Hematopoietic multipotent progenitor cell (in vitro differentiated cells): ENCODE results near the gene CALM3. TPM values are rescaled to one million over a fixed set of nuclear protein-coding genes. Genes with fewer than 3 reads are reported as not detected.

ENCODE experiments used
- DNase-seq, 3 donors: peaks; one replicate each; pipeline ENCODE4 v3.0.0-alpha.2; 2011 to 2015; ENCODE audit warnings: low read depth in 2 of 3, low spot score in 2 of 3
- total RNA-seq: library from RNA; depleted of rRNA; stranded (reverse); fragments of >200 nt; gene quantifications from one replicate; pipeline ENCODE4 v1.2.3, GENCODE V29; 2012

CALM3 gene
- total RNA-seq, 1 donor, result 76.2 TPM

DNA sequence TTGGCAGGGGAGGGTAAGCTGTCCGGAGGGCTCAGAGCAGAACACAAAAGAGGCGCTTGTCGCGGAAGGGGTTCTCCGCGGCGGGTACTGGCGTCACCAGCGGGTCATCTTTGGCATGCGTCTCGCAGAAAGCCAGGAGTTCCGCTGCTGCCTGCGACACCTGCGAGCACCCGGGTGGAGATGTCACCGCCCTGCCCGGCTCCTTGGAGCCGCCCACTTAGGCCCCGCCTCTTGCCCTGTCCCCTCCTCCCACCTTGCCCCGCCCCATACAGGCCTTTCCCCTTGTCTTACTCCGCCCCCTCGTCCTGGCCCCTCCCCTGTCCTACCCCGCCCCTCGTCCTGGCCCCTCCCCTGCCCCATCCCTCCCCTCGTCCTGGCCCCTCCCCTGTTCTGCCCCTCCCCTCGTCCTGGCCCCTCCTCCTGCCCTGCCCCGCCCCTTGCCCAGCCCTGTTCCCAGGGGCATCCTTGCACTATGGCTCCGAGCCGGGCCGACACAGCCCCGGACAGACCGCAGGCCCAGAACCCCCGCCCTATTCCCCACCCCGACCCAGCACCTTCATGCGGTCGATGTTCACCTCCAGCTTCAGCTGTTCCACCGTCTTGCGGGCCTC lies 33.0 kb downstream of the CALM3 start:
- peak; percentile 88 to 91 (median 91) for DNase-seq

DNA sequence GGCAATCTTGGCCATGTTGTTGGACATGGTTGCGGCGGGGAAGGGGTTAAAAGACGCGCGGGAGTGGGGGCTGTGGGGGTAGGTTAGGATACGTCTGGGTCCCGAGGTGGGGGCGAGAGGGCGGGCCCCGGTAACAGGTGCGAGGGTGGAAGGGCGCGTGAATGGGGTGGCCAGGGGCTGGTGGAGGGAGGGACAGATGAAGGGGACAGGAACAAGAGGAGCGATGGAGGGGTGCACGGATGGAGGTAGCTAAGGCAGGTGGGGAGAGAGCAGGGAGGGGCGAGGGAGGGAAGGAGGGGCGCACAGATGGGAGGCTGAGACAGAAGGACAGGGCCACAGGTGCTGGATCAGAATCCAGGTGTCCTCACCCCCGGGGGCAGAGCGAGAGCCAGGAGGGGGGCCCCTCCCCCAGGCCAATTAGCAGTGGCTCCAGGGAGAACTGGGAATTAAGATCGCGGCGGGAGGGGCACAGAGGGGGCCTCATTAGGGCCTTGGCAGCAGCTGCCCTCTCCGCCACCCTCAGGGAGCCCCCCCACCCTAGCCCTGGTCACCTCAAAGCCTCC lies 33.6 kb downstream of the CALM3 start:
- no peak for DNase-seq

DNA sequence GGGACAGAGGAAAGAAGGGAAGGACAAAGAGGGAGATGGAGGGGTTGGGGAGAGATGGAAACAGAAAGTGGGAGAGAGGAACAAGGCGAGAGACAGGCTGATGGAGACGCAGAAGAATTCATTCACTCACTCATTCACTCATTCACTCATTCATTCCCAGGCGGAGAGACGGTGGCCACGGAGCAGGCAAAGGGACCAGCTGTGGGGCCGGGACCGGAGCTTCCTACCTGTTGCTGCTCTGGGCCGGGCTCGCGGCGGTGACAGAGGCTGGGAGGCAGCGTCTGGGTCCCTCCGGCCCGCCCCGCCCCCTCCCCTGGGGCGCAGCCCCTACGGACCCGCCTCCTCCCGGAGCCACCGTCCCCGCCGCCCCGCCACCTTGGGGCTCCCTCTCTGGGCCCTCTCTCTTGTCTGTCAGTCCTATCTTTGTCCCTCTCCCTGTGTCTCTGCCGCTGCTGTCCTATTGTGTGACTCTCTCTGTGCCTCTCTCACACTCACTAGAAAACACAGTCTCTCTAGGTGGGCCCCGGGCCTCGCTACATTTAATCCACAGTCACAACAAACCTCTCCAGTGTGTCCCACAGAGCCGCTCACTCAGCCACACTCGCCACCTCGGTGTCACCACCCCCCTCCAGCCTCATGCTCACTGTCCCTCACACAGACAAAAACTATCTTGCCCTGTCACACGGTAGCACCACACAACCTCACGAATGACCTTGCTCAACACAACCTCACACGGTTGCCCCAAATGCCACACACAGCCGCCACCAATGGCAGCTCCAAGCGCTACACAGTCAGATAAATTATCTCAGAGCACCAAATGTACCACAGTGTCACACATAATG lies 35.0 kb downstream of the CALM3 start, which contains the start of gene GNG8:
Gene GNG8 (minus strand): TSS at position 283 of the 842 bp plus-strand sequence. CDS start 1,520 bp downstream, outside the sequence.
- peak in 1 of 3 donors; percentile 35 for DNase-seq

DNA sequence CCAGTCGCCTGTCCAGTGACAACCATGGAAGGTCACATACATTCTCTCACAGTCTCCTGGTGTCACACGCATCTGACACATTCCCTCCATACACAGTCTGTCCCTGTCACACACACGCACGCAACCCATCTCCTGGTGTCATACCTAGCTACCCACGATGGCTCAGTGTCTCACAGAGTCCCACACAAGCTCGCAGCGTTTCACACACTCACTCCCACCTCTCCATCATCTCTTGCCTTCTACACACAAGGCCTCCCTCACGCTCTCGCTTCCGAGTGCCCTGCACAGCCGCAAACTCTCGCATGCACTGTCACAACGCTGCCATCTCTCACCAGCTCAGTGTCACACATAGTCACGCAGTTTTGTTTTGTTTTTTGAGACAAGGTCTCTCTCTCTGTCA lies 36.1 kb downstream of the CALM3 start:
- DNase-seq, result no peak

DNA sequence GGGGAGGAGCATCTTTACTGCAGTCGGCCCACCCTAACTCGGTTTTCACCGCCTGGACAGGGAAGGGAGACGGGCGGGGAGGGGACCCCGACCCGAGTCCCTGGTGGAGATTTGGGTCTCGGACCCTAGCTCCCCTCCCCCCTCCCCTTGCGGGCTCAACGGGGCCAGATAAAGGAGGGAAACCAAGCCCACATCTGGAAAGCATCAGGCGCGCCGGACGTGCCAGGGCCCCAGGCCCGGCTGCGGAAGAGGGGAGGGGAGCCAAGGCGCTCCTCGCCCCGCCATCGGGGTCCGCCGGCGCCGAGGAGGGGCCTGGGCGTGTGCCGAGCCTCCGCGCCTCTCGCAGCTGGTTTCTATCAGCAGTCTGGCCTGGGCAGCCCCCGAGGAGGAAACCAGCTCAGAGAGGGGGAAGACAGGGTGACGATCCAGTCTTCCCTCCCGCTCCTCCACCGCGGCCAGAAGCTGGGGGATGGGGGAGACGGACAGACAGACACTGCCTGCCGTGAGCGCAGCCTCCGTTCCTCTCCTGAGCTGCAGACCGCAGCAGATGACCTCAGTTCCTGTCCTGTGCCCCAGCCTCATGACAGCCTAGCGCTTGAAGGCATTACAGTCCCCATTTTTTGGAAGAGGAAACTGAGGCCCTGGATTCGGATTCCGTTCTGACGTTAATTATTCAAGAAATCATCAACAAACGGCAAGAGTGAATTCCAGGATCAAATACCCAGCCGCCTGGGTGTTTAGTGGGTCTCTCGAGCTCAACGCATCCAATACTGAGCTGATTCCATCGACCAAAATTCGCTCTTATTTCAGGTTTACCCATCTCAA lies 38.4 kb downstream of the CALM3 start:
- DNase-seq, result peak in 2 of 3 donors; percentile 56 to 60

DNA sequence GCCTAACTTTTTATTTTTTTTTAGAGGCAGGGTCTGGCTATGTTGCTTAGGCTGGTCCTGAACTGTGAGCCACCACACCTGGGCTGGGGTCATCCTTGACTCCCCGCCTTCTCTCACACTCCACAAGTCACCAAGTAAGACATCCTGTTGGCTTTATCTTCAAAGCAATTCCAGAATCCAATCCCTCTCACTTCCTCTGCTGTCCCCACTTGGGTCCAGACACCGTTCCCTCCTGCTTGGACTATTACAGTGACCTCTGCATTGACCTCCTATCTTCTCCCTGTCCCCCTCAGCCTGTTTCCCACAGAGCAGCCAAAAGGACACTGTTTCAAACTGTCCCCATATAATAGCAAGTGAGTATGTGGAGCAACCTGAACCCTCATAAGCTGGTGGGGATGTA lies 39.5 kb downstream of the CALM3 start:
- no peak for DNase-seq

DNA sequence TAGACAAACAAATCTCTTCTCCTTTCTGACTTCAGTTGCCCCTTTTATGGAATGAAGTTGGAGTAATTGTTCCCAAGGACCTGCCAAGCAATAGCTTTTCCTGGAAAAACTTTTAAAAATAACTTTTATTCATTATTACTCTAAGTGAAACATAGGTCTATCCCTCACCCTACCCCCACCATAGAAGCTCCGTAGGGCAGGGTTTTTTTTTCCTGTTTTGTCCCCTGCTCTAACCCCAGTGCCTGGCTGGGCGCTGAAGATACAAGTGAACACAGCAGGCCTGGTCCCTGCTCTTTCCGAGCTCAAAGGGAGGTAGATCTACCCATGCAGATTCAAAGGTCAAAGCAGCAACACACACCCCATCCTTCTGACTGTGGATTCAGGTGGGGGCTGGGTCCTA lies 43.6 kb downstream of the CALM3 start:
- no peak for DNase-seq

DNA sequence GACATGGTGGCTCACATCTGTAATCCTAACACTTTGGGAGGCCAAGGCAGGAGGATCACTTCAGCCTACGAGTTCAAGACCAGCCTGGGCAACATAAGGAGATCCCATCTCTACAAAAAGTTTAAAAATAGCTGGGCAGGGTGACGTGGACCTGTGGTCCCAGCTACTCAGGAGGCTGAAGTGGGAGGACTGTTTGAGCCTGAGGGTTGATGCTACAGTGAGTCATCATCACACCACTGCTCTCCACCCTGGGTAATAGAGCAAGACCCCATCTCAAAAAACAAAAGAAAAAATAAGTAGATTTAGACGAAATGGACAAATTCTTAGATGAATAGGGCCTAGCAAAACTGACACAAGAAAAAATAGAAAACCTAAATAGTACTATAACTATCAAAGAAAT lies 45.3 kb downstream of the CALM3 start:
- DNase-seq, result no peak

DNA sequence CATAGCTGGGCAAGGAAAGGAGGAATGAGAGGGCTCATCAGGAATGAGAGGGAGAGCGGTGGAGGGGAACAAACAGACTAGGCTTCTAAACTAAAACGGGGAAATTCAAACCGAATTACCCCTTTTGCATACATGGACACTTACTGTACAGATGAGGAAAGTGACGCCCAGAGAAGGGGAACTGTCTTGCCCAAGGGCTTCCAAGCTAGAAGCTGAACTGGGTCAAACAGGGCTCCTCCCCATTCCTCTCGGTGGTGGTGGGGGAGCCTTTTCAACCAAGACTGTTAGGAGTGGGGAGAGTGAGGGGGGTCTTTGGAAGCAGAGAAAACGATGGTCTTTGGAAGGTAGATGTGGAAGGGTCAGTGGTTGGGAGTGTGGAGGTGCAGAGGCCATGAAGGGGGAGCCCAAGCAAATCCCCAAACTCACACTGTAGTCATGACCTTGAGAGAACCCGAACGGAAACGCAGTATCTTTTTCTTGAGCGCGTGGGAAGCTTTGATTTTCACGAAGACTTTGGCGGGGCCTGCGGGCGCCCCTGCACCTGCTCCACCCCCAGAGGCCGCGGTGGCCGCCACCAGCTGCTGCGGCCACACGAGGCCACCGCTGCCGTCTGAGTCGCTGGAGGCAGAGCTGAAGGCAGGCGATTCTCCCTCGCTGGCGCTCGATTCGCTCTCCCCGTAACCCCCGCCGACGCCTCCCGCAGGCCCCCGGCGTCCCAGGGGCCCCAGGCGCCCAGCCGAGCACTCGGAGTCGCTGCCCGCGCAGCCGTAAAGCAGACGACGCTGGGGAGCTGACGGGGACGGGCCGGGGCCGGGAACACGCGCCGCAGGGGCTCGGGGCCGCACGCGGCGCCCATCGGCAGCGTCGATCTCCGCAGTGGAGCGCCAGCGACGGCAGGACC lies 47.2 kb downstream of the CALM3 start:
- no peak for DNase-seq

DNA sequence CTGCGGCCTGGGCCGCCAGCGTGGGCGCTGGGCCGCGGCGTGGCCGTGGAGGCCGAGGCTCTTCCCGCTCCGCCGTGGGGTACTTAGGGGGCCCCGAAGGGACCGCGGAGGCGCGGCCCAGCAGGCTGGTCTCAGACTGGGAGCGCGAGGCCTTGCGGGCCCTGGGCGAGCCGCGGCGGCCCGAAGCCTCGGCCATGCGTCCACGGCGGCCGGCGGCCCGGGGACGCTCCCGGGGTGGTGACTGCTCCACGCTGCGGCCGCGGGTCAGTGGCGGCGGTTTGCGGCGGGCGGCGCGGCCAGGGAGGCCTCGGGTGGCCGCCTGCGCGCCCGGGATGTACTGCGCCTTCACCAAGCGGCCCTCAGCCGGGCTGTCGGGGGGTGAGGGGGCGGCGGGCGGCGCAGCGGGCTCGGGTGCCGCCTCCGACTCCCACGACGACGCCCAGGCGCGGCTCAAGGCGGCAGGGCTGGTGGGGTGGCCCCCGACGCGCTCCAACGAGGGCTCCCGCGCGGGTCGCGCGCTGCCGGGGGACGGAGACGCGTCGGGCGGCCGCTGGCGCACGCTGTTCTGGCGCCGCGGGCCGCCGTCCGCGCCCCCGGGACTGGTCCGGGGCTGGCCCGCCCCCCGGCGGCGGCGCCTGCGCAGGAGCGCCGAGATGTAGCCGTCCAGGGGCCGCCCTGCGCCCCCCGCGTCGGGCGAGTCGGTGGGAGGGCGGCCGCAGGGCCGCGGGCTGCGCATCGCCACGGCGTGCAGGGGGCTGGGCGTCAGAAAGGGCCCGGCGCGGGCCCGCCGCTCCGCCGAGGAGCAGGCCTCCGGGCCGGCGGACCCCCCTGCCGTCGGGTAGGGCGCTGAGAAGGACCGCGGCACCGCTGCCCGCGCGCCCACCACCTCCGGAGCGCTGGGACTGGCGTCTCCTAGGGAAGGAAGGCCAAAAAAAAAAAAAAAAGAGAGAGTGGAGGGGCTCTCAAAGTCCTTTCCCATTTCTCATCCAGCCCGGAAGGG lies 48.1 kb downstream of the CALM3 start:
- DNase-seq, result no peak

DNA sequence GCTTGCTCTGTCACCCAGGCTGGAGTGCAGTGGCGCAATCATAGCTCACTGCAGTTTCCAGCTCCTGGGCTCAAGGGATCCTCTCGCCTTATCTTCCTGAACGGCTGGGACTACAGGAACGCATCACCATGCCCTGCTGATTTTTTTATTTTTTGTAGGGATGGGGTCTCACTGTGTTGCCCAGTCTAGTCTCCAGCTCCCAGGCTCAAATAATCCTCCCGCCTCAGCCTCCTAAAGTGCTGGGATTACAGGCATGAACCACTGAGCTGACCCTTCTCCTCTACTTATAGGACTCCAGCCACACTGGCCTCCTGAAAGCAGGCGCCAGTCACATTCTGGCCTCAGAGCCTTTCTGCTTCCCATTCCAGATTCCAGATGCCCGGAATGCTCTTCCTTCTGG lies 49.3 kb downstream of the CALM3 start:
- no peak for DNase-seq

DNA sequence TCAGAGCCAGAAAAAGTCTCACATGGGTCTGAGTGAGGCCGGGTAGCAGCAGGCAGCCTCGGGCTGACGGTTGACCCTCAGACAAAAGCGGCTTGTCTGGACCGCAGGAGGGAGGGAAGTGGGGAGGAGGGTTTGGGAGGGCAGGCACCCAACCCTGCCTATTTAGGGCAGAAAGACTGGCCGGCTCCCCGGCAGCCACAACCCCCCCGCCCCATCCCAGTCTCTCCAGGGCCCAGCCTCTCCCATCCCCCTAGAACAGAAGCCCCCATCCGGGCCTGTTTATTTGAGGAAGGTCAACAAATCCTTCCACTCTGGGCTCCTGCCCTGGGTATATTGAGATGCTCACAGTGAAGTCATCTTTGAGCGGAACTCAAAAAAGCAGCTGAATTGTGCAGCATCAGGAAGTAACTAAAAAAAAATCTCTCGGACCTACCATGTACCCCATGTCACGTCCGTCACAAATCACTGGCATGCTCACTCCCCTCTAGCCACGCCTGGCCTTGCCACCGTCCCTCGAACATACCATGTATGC lies 53.6 kb downstream of the CALM3 start:
- DNase-seq, result no peak

DNA sequence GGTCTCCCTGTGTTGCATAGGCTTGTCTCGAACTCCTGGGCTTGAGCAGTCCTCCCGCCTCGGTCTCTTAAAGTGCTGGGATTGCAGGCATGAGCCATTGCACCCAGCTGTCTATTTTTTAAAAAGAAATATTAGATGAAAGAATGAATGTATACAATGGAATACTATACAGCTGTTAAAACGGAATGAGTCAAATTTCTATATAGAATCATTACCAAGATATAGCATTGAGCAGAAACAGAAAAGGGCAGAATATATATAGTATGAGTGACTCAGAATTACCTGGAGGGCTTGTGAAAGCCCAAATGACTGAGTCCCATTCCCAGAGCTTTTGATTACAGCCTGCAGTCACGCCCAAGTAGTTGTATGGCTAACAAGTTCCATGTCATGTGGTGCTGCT lies 55.4 kb downstream of the CALM3 start:
- DNase-seq, result no peak

DNA sequence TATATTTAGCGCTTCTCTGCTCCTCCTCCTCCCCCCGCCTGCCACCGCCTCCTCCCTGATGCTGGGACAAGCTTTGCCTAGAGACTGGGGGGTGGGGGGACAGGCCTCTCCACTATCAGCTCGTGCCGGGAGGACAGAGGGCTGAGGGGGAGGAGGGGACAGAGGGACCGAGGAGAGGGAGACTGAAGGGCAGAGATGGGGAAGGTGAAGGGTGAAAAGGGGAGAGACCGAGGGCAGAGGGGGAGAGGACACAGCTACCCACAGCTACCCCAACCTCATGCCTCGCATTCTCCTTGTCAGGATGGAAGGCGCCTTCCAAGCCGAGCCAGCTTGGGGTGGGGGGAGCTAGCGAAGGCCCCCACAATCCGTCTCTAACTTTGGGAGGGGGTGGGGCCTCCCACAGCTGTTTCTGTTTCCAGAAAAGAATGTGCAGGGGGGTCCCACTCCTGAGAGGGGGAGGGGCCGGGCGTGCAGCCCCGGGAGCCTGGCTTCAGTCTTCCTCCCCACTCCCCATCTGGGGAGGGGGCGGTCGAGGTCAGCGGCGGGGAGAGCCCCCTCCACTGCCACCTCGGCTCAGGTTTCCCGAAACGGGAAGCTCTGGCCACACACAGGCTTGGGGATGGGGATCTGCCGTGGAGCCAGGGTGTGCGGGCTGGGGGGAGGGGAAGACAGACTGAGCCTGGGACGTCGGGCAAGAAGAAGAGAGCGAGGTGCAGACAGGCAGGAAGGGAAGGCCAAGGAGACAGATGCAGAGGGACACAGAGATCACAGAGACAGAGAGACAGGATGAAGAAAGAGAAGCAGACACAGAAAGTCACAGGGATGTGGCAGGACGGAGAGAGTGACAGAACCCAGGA lies 58.2 kb downstream of the CALM3 start:
- DNase-seq, result no peak

DNA sequence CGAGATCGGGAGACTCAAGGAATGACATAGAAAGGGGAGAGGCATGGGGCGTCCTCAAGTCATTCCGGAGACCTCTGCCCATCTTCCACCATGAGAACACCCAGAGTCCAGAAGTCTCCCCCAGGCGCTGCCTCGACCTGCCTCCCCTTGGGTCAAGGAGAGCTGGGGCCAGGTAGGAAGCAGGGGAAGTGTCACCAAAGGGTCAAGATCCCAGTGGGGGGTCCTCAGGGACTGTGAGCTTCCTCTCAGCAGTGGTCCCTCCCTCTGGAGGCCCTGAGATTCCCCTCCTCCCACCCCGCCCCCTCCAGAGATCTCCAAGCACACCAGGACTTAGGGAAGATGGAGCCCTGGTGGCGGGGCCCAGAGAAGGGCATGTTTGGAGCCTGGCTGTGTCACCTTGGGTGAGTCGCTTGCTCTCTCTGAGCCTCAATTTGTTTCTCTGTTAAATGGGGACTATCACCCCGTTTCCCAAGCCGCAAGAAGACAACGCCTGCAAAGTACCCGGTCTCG lies 58.9 kb downstream of the CALM3 start:
- DNase-seq, result no peak
